ENCODE results near the gene ERN1.
"Not testable (repeated sequence)": the region's sequence is repeated elsewhere in the genome, so short reads cannot be mapped to it uniquely, and the experiment has no call there.

ERN1 gene

DNA sequence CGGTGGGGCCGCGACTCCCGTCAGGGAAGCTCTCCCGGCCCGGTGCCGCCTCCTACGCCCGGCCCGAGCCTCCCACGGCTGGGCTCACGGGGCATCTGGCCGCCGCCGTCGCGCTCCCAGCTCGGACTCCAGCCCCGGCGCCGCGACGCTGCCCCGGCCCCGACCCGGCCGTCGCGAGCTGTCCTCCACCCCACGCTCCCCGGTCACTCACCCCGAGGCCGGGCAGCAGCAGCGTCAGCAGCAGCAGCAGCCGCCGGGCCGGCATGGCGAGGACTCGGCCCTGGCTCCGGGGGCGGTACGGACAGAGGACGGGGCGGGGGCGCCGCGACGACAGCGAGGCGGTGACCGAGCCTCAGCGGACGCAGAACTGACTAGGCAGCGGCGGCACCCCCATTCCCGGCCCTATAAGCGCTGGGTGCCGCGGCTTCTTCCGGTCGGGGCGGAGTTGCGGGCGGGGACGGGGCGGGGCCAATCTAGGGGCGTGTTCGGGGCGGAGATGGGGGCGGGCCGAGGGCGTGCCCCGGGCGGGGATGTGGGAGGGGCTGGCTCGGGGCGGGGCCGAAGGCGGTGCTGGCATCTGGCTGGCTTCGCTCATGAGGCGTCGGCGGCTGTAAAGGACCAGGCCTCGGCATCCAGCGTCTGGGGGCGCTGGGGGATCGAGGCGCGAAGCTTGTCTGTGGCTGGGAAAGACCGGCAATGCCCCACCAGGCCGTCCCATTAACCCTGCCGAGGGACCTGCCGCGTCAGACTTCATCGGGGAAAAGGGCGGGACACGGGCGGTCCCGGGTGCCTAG, at the start of gene ERN1:
Gene ERN1 (minus strand): TSS at position 380 of the 794 bp plus-strand sequence. CDS start 115 bp downstream, at position 265.
- no peak for DNase-seq (ENCODE audit: low read depth)

DNA sequence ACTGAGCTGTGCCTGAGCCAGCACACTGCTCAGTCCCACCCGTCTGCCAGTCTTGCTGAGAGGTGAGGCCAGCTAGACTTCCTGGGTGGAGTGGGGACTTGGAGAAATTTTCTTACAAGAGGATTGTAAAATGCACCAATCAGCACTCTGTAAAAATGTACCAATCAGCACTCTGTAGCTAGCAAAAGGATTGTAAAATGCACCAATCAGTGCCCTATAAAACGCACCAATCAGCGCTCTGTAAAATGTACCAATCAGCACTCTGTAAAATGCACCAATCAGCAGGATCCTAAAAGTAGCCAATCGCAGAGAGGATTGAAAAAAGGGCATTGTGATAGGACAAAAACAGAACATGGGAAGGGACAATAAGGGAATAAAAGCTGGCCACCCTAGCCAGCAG, 49.1 kb upstream of the ERN1 start:
- not testable (repeated sequence) for DNase-seq (ENCODE audit: low read depth)

DNA sequence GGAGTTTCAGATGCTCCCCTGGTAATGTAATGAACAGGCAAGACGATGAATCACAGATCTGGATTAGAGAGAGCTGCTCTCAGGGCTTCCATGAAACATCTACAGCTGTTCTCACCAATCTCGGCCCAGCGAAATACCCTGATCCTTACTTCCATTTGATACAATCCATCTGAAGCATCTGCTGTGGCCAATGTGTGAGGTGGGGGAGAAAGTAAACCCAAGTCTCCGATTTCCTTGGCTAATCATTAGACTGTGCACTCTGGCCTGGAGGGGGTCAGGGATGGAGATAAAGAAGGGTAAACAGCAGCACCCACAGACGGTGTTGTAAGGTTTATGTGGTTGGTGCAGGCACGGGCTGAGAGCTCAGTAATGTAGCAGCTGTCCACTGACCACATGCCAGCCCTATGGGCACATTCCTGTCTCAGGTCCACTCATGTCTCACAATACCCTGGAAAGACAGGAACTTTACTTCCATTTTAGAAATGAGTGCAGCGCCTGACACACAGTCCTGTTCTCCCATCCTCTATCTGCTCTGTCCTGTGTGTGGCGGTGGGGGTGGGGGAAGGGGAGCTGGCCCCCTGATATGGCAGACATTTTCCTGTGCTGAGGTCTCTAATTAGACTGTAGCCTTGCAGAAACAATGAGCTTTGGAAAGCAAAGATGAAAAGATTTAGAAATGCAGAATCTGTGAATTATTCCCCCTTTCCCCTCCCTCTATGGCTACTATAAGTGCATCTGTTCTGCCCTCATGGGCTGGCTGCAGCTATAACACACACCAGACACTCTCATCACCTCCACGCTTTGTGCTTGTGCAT, 48.3 kb upstream of the ERN1 start:
- no peak for DNase-seq (ENCODE audit: low read depth)

DNA sequence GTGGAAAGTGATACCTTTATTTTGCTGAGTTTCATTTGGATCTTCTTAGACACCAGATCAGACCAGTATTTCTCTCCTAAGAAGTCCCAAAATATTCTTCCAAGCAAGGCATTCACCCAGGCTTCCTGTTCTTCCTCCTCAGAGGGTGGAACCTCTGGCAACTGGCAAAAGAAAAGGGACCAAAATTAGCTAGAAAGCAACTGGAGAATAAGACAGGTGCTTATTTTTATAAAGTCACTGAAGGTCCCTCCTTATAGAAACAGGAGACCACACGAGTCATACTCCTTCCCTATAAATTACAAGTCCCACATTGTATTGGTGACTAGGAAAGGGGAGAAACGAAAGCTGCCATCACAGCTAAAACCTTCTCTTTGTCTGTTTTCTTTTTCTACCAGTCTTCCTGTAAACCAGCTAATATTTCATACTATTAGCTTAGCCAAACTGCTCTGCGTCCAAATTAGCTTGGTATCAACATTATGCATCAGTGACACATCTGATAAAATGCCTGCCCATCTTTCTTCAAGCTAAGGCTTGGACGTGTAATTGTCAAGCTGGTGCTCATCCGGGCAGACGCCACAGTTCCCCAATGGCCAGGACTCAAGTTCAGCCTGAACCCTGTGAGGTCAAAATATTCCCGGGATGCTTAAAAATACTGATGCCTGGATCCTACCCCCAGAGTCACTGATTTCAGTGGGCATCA, 47.5 kb upstream of the ERN1 start:
- no peak for DNase-seq (ENCODE audit: low read depth)

DNA sequence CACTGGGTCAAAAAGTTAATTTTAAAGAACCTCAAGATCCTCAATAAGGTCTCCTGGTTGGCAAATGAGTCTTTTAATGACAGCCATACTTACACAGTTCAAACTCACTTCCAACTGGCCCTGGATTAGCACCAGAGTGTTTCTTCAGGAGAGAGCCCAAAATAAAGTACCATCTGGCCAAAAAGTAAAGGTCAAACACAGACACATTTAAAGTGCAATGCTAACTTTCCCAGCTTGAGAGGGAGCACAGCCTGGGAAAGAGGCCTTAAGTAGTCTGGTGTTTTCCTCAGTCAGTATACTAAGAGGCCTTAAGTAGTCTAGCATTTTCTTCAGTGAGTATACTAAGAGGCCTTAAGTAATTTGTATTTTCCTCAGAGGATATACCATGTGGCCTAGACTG, 46.6 kb upstream of the ERN1 start:
- no peak for DNase-seq (ENCODE audit: low read depth)

DNA sequence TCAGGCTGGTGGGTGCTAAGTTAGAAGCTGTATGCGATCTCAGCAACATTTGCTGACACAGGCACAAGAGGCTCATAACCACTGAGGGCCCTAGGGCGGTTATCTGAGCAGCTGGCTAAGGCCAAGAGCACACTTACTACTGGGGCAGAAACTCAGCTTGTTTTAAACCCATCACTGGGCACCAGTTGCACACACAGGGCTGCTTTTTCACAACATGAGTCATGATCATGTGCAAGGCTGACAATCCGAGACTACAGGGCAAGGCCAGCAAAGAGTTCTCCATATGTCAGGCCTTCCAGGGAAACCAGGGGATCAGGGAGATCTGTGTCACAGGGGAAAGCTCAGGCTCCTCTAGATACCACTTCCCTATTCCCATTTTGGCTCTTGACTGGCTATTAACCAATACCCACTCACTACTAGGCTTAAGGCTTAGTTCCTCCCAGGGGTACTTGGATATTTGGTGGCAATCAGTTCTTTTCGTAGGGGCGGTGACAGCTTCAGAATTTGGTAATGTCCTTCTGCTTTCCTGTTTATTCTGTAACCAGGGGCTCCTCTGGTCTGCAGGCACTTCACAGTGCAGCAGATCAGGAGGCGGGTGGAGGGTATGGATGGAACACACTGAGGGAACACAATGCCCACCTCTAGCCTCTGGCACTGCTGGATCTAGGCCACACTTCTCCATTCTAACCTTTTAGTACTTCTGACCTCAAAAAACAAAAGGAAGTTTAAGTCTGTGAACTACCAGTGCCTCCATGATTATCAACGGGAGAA, 44.9 kb upstream of the ERN1 start:
- DNase-seq (ENCODE audit: low read depth): no peak

DNA sequence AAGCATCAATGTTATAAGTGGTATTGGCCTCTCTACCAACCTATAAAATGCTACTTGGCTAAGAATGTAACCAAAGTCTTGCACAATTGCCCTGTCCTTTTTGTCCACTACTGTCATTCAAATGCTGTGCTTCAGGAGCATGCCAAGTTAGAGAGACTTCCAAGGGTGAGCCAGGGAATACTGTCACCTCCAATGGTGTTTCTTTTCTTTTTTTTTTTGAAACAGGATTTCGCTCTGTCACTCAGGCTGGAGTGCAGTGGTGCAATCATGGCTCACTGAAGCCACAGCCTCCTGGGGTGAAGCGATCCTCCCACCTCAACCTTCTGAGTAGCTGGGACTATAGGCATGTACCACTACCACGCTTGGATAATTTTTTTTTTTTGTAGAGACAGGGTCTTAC, 43.7 kb upstream of the ERN1 start:
- no peak for DNase-seq (ENCODE audit: low read depth)

DNA sequence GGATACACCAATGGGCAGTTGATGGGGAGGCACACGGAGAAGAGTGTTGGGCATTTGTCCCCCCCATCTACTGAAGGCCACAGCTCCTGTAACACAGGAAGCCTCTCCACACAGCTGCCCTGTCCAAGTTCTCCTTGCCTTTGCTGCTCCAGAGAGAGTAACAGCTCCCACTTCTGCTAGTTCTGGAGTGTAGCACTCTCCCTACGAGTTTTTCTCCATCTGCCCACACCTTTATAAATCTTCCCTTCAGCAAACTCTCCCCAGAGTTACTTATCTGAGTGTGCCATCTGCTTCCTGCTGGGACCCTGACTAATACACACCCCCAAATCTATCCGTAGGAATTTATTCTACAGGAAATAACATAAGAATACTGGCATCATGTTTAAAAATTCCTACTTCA, 42.6 kb upstream of the ERN1 start:
- no peak for DNase-seq (ENCODE audit: low read depth)

DNA sequence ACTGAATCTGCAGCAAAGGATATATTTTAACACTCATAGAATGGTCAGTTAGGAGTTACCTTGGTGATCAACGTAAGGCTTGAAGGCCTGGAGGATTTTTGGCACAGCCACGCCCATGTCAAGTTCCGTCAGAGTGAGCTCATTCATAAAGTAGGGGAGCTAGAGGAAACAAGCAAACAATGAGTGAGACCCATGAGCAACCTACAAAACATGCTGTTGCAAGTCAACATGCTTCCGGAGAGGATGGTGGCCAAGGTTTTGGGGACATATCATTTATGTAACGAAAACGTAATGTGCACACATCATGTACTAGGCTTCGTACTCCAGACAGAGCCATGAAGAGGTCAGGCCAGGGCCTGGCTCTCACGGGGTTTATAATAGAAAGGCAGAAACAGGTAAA, 41.1 kb upstream of the ERN1 start:
- DNase-seq (ENCODE audit: low read depth): no peak

DNA sequence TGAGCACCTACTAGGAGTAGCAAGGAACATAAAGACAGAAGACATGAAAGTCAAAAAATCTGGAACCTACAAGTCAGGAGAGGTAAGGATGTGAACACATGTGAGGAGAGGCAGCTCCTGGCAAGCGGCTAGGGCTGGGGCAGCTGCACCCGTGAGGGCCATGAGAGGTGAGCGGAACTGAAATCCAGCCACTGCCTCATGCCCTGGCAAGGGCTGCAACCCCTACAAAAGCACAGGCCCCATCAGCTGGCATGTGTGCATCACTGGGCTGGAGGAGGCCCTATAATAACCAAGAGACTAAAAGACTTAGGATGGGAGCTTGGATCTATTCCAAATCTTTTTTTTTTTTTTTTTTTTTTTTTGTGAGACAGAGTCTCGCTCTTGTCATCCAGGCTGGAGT, 40.3 kb upstream of the ERN1 start:
- no peak for DNase-seq (ENCODE audit: low read depth)

DNA sequence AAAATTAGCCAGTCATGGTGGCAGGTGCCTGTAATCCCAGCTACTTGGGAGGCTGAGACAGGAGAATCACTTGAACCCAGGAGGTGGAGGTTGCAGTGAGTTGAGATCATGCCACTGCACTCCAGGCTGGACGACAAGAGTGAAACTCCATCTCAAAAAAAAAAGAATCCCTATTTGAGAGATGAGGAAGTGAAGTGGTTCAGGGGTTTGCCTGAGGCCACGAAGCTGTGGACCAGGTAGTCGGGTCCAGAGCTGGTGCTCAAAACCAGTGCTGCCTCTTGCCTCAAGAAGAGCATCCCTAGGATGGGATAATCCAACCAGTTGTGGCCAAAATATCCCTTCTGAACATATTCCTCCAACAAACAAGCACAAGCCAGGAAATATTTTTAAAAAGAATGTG, 37.7 kb upstream of the ERN1 start:
- not testable (repeated sequence) for DNase-seq (ENCODE audit: low read depth)

DNA sequence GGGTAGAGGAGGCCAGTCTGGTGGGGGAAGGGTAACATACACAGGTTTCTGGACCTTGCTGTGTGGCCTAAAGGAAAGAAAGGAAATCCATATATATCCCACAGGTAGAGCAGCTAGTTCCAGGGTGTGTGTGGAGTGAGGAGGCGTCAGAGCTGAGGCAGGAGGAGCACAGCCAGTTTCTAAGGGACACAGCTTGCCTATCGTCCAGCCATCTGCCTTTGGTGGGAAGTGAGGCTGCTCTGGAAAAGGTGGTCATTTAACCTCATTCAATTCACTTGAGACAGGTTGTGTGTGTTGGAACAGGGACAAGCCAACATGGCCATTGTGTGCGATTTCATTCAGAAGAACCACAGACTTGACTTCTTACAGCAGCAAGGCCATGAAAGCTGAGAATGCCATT, 36.9 kb upstream of the ERN1 start:
- DNase-seq (ENCODE audit: low read depth): no peak

DNA sequence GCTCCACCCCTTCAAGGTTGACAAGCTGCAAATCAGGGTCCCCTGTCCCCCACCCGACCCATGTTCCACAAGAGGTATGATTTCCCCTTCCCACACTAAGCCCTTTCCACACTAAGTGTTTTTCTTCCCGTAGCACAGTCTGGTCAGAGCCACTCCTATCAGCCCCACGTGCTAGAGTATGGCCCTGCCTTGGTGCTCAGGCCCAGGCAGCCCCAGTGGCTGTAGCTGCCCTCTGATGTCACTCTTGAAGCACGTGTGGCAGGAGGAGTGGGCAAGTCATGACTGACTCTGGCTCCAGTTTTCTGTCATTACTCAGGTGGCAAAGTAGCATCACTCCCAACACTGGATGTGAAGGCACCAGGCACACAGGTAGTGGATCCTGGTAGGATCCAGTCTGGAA, 35.4 kb upstream of the ERN1 start:
- DNase-seq (ENCODE audit: low read depth): no peak

DNA sequence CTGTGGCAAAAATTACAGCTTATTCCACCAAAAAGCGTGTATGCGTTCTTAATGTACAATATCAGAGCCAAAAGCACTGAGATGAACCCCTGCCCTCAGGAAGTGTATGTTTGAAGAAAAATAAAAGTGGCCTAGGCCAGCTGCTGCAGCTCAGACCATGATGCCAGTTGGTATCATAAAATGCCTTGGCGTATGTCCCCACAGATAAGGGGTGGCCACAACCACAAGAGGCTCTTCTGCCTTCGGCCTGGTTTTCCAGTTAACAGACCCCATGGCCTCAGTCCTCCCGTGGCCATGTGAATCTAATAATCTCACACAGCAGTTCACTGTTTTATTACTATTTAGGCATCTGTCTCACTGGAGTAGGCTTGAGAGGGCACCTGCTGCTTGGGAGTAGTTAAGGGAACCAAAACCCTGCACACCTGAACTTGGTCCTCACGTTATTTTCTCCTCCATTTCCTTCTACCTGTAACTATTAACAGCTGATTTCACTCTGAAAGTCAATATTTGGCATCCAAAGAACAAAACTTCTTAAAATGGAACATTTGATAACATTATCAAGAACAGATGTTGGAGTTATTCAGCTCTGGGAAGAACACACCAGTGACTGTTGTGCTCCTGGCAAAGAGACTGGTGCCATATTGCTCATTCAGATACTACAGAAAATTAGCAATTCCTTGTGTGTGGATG, 34.8 kb upstream of the ERN1 start:
- DNase-seq (ENCODE audit: low read depth): no peak

DNA sequence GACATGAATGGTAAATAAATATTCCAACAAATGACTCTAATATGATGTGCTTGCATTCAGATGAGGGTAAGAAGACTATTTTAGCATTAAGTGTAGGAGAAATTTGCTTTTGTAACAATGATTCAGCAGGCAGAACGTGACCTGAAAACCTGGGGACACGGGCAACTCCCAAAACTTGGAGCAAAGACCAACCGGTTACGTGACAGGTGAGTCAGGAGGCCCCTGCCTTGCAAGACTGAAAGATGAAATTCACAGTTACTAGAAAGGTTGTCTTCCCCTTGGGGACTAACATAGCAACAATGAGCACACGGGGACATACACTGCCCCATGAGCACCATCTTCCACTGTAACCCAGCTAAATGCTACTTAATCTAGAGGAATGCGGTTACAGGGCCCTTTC, 33.5 kb upstream of the ERN1 start:
- DNase-seq (ENCODE audit: low read depth): no peak

DNA sequence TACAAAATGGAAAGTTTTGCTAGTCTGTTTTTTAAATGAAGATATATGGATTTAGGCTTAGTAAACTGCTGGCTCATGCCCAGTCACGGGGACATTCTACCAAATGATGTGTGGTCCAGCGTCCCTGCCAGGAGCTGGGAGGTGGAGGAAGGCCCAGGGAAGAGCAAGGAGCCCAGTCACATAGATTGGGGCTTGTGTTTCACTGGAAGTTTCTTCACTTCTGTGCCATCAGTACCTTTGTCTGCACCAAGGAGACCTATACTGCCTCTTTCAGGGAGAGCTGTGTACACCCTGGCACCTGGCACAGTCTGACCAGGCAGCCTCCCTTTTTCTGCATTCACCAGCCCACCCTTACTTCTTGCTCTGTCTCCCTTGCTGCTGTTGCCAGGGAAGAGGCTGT, 32.6 kb upstream of the ERN1 start:
- DNase-seq (ENCODE audit: low read depth): no peak

DNA sequence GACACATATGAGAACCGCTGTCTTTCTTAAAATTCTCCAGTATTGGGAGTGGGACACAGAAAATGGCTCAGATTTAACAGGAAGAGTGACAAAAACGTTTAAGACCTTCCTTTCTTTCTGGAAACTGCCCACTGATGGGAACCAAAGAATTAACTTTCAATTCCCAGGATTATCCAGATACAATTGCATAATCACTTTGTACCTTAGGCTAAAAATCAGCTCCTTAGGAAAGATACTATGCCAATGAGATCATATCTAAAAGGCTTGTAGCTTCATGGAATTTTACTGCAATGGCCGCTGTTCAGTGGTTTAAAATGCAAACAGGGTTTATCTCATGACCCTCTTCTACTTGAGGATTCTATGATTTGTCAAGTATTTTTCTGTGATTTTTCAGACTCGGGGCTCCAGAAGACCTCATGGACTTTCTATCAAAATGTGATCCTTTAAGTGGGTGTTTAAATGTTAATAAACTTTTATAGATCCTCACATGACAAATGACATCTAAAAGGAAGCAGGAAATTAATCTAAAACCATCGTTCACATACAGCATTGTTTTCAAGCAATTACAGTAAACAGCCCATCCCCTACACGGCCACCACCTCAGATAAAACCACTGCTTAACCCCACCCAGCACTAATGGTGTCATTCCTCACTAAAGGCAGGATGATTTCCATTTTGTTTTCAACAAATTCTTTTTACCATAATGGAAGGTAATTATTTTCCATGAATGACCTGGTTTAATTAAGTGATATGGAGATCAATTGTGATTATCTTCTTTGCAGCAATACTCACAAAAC, 31.6 kb upstream of the ERN1 start:
- no peak for DNase-seq (ENCODE audit: low read depth)

DNA sequence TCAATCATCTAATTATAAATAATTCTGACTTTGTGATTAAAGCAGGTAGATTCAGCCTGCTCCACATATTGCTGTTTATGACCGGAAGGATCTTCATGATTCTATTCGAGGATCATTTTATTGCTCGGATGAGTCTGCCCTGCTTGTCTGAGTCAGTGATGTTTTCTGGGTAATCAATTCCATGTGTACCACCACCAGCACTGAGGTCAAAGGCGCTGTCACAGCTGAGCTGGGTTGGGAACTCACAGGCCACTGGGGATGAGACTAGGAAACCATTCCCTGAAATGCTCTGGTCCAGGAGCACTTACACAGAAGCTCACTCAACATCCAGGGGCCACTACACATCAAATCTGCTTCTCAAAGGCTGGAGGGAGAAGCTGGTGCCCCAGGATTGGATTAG, 30.4 kb upstream of the ERN1 start:
- no peak for DNase-seq (ENCODE audit: low read depth)

DNA sequence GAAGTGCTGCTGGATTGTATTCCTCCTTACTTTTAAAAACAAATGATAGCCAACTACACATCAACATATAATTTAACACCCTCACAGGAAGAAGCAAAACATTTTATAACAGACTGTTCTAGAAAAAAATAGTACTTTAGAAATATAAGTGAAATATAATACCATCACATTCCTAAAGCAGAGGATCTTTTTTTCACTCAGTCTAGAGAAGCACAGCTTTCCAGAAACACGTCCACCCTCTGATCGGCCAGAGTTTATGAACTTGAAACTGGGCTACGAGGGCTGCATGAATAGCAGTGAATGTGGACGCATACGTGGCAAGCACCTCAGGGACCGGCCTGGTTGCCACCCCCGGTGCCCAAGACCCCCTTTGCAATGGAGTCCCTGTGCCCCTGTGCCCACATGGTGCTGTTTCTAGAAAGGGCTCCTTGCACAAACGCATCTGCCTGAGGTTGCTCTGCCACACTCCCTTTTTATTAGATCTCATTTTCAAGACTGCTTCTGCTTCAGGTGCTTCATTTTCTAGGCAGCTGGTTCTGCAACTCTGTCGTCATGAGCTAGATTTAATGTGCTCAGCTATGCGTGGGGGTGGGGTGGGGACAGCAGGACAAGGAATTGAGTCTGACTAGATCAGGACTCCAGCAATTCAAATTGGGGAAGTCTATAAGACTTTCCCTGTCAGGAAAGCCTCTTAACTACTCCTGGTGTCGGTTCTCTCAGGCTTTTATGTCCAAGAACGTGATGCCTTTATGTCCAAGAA, 29.1 kb upstream of the ERN1 start:
- DNase-seq (ENCODE audit: low read depth): no peak

DNA sequence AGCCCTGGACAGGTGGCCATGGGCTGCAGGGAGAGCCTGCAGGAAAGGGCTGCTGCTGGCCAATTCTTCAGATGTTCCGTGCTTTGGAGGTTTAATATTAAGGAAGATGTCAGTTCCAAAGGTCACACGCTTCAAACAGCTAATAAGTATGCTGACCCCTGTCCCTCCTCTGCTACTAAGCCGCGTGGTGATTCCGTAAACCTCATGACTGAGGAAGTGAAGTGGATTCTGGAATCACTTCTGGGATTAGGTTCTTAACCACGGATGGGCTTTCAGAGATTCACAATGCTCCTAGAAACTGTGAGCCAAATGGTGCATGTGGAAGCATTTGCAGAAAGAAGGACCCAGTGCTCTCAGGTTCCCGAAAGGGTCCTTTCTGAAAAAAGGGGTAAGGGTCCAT, 28.5 kb upstream of the ERN1 start:
- no peak for DNase-seq (ENCODE audit: low read depth)

All from HS-27A (cell line).